Measurements from ENCODE around the gene NTN1.

Gene NTN1

GRCh38 chr17:9002227-9002605 lies 19.1 kb upstream of the NTN1 start:
- peaks cover 46% of the 10 kb centered on the region for H3K27me3 Mint-ChIP-seq

DNA sequence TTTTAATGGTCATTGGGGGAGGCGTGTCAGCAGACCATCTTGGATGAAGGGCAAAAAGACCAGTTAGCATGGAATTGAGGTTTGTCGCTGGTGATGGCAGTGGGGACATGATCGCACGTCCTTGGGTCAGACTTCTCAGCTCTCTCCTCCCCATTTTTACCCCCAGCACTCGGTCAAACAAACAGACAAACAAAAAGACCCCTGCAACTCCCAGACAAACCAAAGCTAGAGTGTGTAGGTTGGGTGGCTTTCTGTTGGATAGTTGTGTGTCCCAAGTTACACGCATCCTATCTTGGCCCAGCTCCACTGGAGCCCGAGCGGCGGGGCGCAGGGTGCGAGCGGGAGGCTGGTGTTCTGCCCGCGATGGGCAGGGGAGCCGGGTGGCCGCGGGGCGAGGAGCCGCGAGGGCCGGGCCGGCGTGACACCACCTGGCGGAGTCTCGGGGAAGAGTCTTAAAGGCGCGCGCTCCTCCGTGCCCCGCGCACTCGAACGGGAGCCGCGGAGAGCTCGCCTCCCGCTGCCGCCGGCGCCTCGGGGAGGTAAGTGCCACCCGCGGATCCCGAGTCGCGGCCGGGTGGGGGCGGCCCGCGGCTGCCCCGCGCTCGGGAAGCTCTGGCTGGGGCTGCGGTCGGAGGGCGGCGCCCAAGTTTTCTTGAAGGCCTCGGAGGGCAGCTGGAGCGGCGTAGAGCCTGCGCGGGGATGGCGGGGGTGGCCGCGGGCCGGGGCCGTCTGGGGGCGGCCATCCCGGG lies 18.5 kb upstream of the NTN1 start:
- no peak overlapping the region for H3K27ac Mint-ChIP-seq
- H3K9me3 Mint-ChIP-seq = no peaks in the 10 kb centered on the region
- peak; percentile 75 for ATAC-seq
- peak overlapping the region; percentile 69 for H3K4me3 Mint-ChIP-seq
- H3K27me3 Mint-ChIP-seq = peaks cover 52% of the 10 kb centered on the region
- no peaks in the 10 kb centered on the region for H3K36me3 Mint-ChIP-seq
- H3K4me1 Mint-ChIP-seq = peaks cover 32% of the 10 kb centered on the region

More at GRCh38 chr17:9002227-9002605, 19.1 kb upstream of the NTN1 start:
- Mint-ChIP-seq H3K36me3 (no peaks in the 10 kb centered on the region), H3K9me3 (no peaks in the 10 kb centered on the region), H3K27ac (no peak overlapping the region), H3K4me1 (peaks cover 32% of the 10 kb centered on the region), H3K4me3 (peak overlapping the region; percentile 69)
- no peak for ATAC-seq

DNA sequence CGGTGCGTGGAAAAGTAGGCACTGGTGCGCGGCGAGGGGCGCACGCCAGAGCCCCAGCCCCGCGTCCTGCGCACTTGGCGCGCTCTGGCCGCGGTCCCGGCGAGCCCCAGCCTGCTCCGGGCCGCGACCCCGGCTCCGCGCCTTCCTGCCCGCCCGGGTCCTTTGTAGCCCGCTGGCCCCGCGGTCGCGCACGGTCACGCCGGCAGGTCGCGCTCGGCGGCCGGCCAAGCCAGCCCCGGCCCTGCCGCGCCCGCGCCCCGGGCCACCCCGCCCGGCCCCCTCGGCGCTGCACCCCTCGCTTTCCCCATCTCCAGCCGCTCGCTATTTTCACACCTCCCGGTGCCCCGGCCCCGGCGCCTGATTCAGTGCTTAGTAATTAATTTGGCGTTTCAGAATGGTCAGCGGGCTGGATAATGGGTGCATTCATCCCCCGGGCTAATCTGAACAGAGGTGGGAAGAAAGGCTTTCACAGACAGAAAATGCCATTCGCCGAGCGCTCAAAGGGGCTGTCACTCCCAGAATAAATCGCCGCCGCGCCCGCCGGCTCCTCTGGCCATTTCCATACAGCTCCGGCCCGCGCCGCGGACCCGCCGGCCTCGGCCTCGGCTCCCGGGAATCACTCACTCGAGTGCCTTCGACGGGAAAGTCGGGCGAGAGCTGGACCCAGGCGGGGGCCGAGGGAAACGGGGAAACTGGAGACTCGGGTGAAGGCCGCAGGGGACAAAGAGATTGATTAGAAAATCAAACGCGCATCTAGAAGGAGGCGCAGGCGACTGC lies 17.8 kb upstream of the NTN1 start:
- Mint-ChIP-seq H3K4me3 (peak overlapping the region; percentile 69), H3K27ac (no peak overlapping the region), H3K4me1 (peaks cover 32% of the 10 kb centered on the region), H3K9me3 (no peaks in the 10 kb centered on the region), H3K27me3 (peaks cover 58% of the 10 kb centered on the region), H3K36me3 (no peaks in the 10 kb centered on the region)
- peak; percentile 28 for ATAC-seq

GRCh38 chr17:9004132-9004960 lies 17.0 kb upstream of the NTN1 start:
- H3K27ac Mint-ChIP-seq = no peak overlapping the region
- H3K36me3 Mint-ChIP-seq = no peaks in the 10 kb centered on the region
- H3K4me3 Mint-ChIP-seq = peak overlapping the region; percentile 69
- peaks cover 66% of the 10 kb centered on the region for H3K27me3 Mint-ChIP-seq
- ATAC-seq = no peak
- peaks cover 32% of the 10 kb centered on the region for H3K4me1 Mint-ChIP-seq
- no peaks in the 10 kb centered on the region for H3K9me3 Mint-ChIP-seq

GRCh38 chr17:9004961-9005285 lies 16.4 kb upstream of the NTN1 start:
- Mint-ChIP-seq H3K4me3 (no peak overlapping the region), H3K27ac (no peak overlapping the region), H3K9me3 (no peaks in the 10 kb centered on the region), H3K36me3 (no peaks in the 10 kb centered on the region), H3K27me3 (peaks cover 72% of the 10 kb centered on the region), H3K4me1 (peaks cover 32% of the 10 kb centered on the region)
- ATAC-seq = no peak

DNA sequence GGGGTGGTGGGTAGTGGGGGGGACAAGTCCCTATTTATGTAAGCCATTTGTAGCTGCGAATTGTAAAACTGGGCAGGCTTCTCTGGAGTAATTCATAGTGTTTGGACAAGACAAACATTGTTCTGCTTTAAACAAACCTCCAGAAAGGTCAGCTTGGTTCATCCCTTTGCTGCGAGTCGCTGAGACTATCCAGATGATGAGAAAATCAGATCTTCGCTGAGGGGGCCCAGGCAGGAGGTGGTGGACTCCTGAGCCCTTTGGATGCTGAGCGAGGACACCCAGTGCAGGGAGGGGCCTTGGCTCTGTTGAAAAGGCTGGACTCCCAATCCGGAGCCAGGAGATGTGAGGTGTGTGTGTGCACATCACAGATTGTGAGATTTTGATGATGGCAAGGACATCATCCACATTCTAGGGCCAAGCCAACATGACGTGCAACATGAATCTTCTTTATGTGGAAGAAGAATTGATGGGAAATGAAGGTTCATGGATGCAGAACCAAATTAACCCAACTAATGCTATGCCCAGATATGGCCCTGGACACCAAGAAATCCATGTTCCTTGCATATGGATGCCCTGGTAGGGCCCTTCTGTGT lies 15.0 kb upstream of the NTN1 start:
- Mint-ChIP-seq H3K4me3 (no peak overlapping the region), H3K4me1 (peaks cover 29% of the 10 kb centered on the region), H3K27ac (no peak overlapping the region), H3K9me3 (no peaks in the 10 kb centered on the region), H3K36me3 (no peaks in the 10 kb centered on the region), H3K27me3 (peaks cover 86% of the 10 kb centered on the region)
- no peak for ATAC-seq

DNA sequence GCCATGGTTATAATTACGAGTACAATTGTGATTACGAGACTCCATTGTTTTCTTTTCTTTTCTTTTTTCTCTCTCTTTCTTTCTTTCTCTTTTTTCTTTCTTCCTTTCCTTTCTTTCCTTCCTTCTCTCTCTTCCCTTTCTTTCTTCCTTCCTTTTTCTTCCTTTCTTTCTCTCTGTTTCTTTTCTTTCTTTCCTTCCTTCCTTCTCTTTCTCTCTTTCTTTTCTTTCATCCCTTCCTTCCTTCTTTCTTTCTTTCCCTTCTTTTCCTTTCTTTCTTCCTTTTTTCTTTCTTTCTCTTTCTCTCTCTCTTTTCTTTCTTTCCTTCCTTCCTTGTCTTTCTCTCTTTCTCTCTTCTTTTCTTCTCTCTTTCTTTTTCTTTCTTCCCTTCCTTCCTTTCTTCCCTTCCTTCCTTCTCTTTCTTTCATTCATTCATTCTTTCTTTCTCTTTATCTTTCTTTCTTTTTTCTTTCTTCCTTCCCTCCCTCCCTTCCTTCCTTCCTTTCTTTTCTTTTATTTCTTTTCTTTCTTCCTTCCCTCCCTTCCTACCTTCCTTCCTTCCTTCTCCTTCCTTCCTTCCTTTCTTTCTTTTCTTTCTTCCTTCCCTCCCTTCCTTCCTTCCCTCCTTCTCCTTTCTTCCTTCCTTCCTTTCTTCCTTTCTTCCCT lies 14.1 kb upstream of the NTN1 start:
- H3K27me3 Mint-ChIP-seq = peaks cover 92% of the 10 kb centered on the region
- H3K4me1 Mint-ChIP-seq = peaks cover 20% of the 10 kb centered on the region
- H3K36me3 Mint-ChIP-seq = no peaks in the 10 kb centered on the region
- no peak for ATAC-seq
- no peak overlapping the region for H3K4me3 Mint-ChIP-seq
- H3K9me3 Mint-ChIP-seq = no peaks in the 10 kb centered on the region
- H3K27ac Mint-ChIP-seq = no peak overlapping the region

- peaks cover 97% of the 10 kb centered on the region for H3K27me3 Mint-ChIP-seq
- no peaks in the 10 kb centered on the region for H3K9me3 Mint-ChIP-seq
Observed at GRCh38 chr17:9009096-9009495, 12.2 kb upstream of the NTN1 start.

DNA sequence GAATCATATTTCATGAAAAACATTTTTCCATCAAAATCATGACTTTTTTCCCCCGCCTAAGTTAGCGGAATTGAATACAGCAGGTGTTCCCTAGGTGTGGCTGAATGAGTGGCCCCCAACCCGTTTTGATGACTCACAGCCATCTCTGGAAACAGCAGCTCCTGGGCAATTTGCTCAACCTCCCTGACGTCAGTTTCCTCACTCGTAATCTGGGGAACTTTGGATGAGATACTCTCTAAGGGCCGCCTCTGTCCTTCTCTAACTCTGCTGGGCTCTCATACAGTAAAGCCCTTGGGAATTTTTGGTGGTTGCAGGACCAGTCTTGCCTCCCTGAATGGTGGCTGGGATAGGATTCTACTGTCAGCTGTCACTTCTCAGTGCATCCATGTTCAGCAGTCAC lies 11.6 kb upstream of the NTN1 start:
- peaks cover 6% of the 10 kb centered on the region for H3K4me1 Mint-ChIP-seq
- H3K9me3 Mint-ChIP-seq = no peaks in the 10 kb centered on the region
- no peaks in the 10 kb centered on the region for H3K36me3 Mint-ChIP-seq
- no peak overlapping the region for H3K27ac Mint-ChIP-seq
- peaks cover 91% of the 10 kb centered on the region for H3K27me3 Mint-ChIP-seq
- no peak for ATAC-seq
- H3K4me3 Mint-ChIP-seq = no peak overlapping the region

More at GRCh38 chr17:9009096-9009495, 12.2 kb upstream of the NTN1 start:
- no peak overlapping the region for H3K4me3 Mint-ChIP-seq
- peaks cover 8% of the 10 kb centered on the region for H3K4me1 Mint-ChIP-seq
- H3K27ac Mint-ChIP-seq = no peak overlapping the region
- no peak for ATAC-seq
- no peaks in the 10 kb centered on the region for H3K36me3 Mint-ChIP-seq

DNA sequence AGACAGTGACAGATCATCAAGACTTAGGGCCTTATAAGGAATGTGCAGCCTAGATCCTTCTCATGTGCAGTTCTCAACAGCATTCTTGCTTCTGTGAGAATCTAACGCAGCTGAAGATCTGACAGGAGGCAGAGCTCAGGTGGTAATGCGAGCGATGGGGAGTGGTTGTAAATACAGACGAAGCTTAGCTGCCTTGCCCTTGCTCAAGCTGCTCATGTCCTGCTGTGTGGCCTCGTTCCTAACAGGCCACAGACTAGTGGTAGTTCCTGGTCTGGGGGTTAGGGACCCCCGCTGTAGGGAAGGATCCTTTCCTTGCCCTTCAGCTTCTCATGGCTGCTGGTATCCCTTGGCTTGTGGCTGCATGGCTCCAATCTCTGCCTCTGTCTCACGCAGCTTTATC lies 10.3 kb upstream of the NTN1 start:
- H3K27me3 Mint-ChIP-seq = peaks cover 78% of the 10 kb centered on the region
- H3K27ac Mint-ChIP-seq = no peak overlapping the region
- no peak overlapping the region for H3K4me3 Mint-ChIP-seq
- no peaks in the 10 kb centered on the region for H3K36me3 Mint-ChIP-seq
- no peak for ATAC-seq
- no peaks in the 10 kb centered on the region for H3K4me1 Mint-ChIP-seq
- H3K9me3 Mint-ChIP-seq = no peaks in the 10 kb centered on the region

- H3K9me3 Mint-ChIP-seq = no peaks in the 10 kb centered on the region
- no peaks in the 10 kb centered on the region for H3K36me3 Mint-ChIP-seq
- ATAC-seq = no peak
- peaks cover 21% of the 10 kb centered on the region for H3K27me3 Mint-ChIP-seq
- no peak overlapping the region for H3K27ac Mint-ChIP-seq
- no peak overlapping the region for H3K4me3 Mint-ChIP-seq
- no peaks in the 10 kb centered on the region for H3K4me1 Mint-ChIP-seq
Observed at GRCh38 chr17:9016941-9017552, 4.3 kb upstream of the NTN1 start.

- no peak for ATAC-seq
- Mint-ChIP-seq H3K4me1 (peaks cover 6% of the 10 kb centered on the region), H3K4me3 (no peak overlapping the region), H3K9me3 (no peaks in the 10 kb centered on the region), H3K27ac (no peak overlapping the region), H3K27me3 (peaks cover 16% of the 10 kb centered on the region), H3K36me3 (no peaks in the 10 kb centered on the region)
Observed at GRCh38 chr17:9018726-9019125, 2.6 kb upstream of the NTN1 start.

DNA sequence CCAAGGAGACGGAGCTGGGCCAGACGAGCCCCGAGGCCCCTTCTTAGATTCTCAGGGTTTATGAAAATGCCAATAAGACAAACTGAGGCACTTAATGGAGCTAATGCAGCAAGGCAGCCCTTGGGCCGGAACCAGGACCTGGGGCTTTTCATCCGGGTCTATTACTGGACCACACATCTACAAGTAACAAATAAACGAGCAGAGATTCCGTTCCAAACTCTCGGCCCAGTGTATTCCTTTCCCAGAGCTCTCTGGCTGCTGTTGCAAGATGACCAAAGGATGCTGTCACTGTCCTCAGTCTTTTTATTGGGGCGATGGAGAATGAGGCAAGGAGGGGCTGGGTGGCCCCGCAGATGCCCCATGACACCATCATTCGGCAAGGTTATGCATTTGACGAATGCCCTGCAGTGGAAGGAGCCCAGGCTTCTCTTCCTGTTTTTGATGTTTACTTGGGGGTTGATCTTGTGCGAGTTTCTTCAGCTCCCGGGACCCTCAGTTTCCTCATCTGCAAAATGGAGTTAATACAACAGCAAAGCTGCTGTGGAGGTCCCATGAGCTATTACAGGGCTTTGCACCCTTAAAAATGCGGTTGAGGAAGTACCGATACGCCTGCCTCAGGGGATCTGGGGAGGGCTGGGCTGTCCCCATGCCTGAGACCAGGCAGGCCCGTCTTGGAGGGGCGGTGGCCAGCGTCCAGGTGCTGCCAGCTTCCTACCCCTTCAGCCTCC lies 1.1 kb upstream of the NTN1 start:
- no peaks in the 10 kb centered on the region for H3K36me3 Mint-ChIP-seq
- peak; percentile 31 for ATAC-seq
- H3K4me3 Mint-ChIP-seq = peak overlapping the region; percentile 86
- no peak overlapping the region for H3K27ac Mint-ChIP-seq
- peaks cover 6% of the 10 kb centered on the region for H3K4me1 Mint-ChIP-seq
- no peaks in the 10 kb centered on the region for H3K9me3 Mint-ChIP-seq
- peaks cover 27% of the 10 kb centered on the region for H3K27me3 Mint-ChIP-seq

DNA sequence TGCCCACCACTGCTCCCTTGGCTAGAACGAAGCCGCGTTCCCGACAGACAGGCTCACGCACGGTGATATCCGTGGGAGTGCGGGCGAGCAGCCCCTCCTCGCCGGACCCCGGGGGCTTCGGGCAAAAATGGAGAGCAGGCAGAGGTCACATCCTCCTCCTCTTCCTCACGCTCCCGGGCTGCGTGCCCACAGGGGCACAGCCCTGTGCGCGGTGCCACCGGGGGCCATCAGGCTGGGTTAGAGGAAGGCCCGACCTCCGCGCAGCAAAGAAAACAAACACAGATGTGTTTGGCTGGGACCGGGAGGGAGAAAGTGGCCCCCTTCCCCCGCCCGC lies 519 bp upstream of the NTN1 start:
- no peak overlapping the region for H3K27ac Mint-ChIP-seq
- peaks cover 6% of the 10 kb centered on the region for H3K4me1 Mint-ChIP-seq
- no peak for ATAC-seq
- H3K9me3 Mint-ChIP-seq = no peaks in the 10 kb centered on the region
- peaks cover 28% of the 10 kb centered on the region for H3K27me3 Mint-ChIP-seq
- peak overlapping the region; percentile 86 for H3K4me3 Mint-ChIP-seq
- no peaks in the 10 kb centered on the region for H3K36me3 Mint-ChIP-seq
